ENCODE results near the gene CSF3R.

The CSF3R gene

DNA sequence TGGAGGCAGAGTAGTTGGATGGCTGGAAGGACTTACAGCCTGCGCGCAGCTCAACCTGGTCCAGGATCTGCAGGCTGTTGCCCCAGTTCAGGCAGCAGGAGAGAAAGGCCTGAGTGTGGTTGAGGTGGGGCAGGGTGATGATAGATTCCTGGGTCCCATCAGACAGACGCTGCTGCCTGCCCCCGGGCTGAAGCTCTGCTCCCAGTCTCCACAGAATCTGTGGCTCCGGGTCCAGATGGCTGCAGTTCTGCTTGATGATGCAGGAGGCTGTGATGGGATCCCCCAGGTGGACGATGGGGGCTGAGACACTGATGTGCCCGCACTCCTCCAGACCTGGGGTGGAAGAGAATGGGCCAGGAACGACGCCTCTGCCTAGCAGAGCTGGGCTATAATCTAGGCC is 7.4 kb downstream of the CSF3R start:
- no peak overlapping the region for H3K27ac ChIP-seq (replicated peaks)
- TF ChIP-seq, protein P1, sequence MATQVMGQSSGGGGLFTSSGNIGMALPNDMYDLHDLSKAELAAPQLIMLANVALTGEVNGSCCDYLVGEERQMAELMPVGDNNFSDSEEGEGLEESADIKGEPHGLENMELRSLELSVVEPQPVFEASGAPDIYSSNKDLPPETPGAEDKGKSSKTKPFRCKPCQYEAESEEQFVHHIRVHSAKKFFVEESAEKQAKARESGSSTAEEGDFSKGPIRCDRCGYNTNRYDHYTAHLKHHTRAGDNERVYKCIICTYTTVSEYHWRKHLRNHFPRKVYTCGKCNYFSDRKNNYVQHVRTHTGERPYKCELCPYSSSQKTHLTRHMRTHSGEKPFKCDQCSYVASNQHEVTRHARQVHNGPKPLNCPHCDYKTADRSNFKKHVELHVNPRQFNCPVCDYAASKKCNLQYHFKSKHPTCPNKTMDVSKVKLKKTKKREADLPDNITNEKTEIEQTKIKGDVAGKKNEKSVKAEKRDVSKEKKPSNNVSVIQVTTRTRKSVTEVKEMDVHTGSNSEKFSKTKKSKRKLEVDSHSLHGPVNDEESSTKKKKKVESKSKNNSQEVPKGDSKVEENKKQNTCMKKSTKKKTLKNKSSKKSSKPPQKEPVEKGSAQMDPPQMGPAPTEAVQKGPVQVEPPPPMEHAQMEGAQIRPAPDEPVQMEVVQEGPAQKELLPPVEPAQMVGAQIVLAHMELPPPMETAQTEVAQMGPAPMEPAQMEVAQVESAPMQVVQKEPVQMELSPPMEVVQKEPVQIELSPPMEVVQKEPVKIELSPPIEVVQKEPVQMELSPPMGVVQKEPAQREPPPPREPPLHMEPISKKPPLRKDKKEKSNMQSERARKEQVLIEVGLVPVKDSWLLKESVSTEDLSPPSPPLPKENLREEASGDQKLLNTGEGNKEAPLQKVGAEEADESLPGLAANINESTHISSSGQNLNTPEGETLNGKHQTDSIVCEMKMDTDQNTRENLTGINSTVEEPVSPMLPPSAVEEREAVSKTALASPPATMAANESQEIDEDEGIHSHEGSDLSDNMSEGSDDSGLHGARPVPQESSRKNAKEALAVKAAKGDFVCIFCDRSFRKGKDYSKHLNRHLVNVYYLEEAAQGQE (IDR thresholded peaks at IDR 0.05; ENCODE audit: insufficient replicate concordance, low read depth) = no peak
- H3K4me3 ChIP-seq (replicated peaks; ENCODE audit: insufficient read depth, low read length) = no peak overlapping the region
- no peaks in the 10 kb centered on the region for H3K27me3 ChIP-seq (ENCODE audit: insufficient read depth, poor library complexity, severe bottlenecking)
- no peak for DNase-seq (ENCODE audit: low read depth in 1 of 2, low spot score in 1 of 2)

- no peak overlapping the region for H3K4me3 ChIP-seq (replicated peaks; ENCODE audit: insufficient read depth, low read length)
- TF ChIP-seq GABPA (IDR thresholded peaks at IDR 0.05; ENCODE audit: low read depth) (no peak), SPI1 (IDR thresholded peaks at IDR 0.05; ENCODE audit: borderline replicate concordance, low read depth) (no peak), POLR2AphosphoS5 (IDR thresholded peaks at IDR 0.05; ENCODE audit: low read depth) (no peak)
- TF ChIP-seq, protein P2, sequence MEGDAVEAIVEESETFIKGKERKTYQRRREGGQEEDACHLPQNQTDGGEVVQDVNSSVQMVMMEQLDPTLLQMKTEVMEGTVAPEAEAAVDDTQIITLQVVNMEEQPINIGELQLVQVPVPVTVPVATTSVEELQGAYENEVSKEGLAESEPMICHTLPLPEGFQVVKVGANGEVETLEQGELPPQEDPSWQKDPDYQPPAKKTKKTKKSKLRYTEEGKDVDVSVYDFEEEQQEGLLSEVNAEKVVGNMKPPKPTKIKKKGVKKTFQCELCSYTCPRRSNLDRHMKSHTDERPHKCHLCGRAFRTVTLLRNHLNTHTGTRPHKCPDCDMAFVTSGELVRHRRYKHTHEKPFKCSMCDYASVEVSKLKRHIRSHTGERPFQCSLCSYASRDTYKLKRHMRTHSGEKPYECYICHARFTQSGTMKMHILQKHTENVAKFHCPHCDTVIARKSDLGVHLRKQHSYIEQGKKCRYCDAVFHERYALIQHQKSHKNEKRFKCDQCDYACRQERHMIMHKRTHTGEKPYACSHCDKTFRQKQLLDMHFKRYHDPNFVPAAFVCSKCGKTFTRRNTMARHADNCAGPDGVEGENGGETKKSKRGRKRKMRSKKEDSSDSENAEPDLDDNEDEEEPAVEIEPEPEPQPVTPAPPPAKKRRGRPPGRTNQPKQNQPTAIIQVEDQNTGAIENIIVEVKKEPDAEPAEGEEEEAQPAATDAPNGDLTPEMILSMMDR (IDR thresholded peaks at IDR 0.05; ENCODE audit: insufficient read depth, low read length) = no peak
- TF ChIP-seq, protein P1 (IDR thresholded peaks at IDR 0.05; ENCODE audit: insufficient replicate concordance, low read depth) = no peak
- no peaks in the 10 kb centered on the region for H3K27me3 ChIP-seq (ENCODE audit: insufficient read depth, poor library complexity, severe bottlenecking)
- no peak overlapping the region for H3K27ac ChIP-seq (replicated peaks)
- DNase-seq (ENCODE audit: low read depth in 1 of 2, low spot score in 1 of 2) = no peak
These were observed 10.1 kb downstream of the CSF3R start for GRCh38 chr1:36472656-36473055.

DNA sequence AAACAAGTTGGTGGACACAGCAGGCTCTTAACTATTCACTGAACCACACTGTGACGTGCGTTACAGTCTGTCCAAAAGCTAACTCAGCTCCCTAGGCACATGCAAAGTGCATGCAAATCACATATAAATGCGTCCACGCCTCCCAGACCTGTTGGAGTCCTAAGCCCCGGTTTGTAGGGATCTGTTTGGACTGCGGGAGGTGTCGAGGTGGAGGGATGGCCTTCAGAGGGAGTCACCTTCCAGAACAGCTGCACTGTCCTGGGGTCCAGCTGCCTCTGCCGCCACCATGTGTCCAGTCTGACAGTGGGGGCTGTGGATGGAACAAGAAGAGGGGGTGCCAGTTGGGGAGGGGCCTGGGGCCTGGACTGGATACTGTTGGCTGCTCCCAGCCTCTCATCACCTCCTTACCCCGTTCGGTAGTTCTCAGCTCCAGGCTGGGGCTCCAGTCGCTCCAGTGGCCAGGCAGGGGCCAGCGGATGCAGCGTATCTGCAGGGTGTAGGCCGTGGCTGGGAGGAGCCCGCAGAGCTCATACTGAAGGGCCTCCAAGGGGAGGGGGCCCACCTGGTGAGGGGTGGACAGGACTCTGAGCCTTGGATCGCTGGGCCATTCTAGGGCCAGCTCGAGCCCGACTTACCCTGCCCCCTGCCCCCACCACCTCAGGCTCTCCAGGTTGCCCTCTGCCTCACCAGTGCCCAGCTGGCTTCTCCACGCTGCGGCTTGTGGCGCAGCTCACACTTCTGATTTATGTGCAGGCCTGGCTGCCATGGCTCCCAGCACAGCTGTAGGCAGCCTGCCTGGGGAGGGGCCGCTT is 10.7 kb downstream of the CSF3R start:
- TF ChIP-seq, protein P1 (IDR thresholded peaks at IDR 0.05; ENCODE audit: insufficient replicate concordance, low read depth) = no peak
- TF ChIP-seq, protein P2 (IDR thresholded peaks at IDR 0.05; ENCODE audit: insufficient read depth, low read length) = no peak
- TF ChIP-seq SPI1 (IDR thresholded peaks at IDR 0.05; ENCODE audit: borderline replicate concordance, low read depth) = no peak
- no peak; the same call in 1 of the 2 replicates for TF ChIP-seq POLR2AphosphoS5 (IDR thresholded peaks at IDR 0.05; ENCODE audit: low read depth)
- no peak for TF ChIP-seq GABPA (IDR thresholded peaks at IDR 0.05; ENCODE audit: low read depth)
- no peak for DNase-seq (ENCODE audit: low read depth in 1 of 2, low spot score in 1 of 2)
- no peak overlapping the region for H3K27ac ChIP-seq (replicated peaks)
- H3K27me3 ChIP-seq (ENCODE audit: insufficient read depth, poor library complexity, severe bottlenecking) = no peaks in the 10 kb centered on the region
- no peak overlapping the region for H3K4me3 ChIP-seq (replicated peaks; ENCODE audit: insufficient read depth, low read length)
